ENCODE data around the gene SLC15A4.
"Not testable (repeated sequence)": the region's sequence is repeated elsewhere in the genome, so short reads cannot be mapped to it uniquely, and the experiment has no call there.

SLC15A4 gene

GRCh38 chr12:128823916-128824839, at the start of gene SLC15A4:
Gene SLC15A4, minus strand, starts transcription at chr12:128823958. Its CDS starts 15 bp downstream, at chr12:128823943.
- DNase-seq (ENCODE audit: low read depth in 2 of 2), result peak; percentile 85 to 91

GRCh38 chr12:128872303-128872702, 48.5 kb upstream of the SLC15A4 start:
- no peak for DNase-seq (ENCODE audit: low read depth in 2 of 2)

GRCh38 chr12:128871516-128871892, 47.7 kb upstream of the SLC15A4 start:
- DNase-seq (ENCODE audit: low read depth in 2 of 2), result no peak

- no peak for DNase-seq (ENCODE audit: low read depth in 2 of 2)
These were observed 43.7 kb upstream of the SLC15A4 start for GRCh38 chr12:128867466-128867865.

- DNase-seq (ENCODE audit: low read depth in 2 of 2), result no peak
These were observed 40.9 kb upstream of the SLC15A4 start for GRCh38 chr12:128864516-128865186.

GRCh38 chr12:128863957-128864356, 40.2 kb upstream of the SLC15A4 start:
- DNase-seq (ENCODE audit: low read depth in 2 of 2), result no peak

GRCh38 chr12:128861226-128862016, 37.7 kb upstream of the SLC15A4 start:
- DNase-seq (ENCODE audit: low read depth in 2 of 2), result no peak

GRCh38 chr12:128859311-128859710, 35.6 kb upstream of the SLC15A4 start:
- no peak for DNase-seq (ENCODE audit: low read depth in 2 of 2)

- DNase-seq (ENCODE audit: low read depth in 2 of 2), result no peak
These were observed 33.5 kb upstream of the SLC15A4 start for GRCh38 chr12:128857133-128857763.

GRCh38 chr12:128856791-128857078, 33.0 kb upstream of the SLC15A4 start:
- no peak for DNase-seq (ENCODE audit: low read depth in 2 of 2)

GRCh38 chr12:128856035-128856790, 32.5 kb upstream of the SLC15A4 start:
- no peak for DNase-seq (ENCODE audit: low read depth in 2 of 2)

- no peak for DNase-seq (ENCODE audit: low read depth in 2 of 2)
These were observed 29.9 kb upstream of the SLC15A4 start for GRCh38 chr12:128853600-128854197.

- no peak for DNase-seq (ENCODE audit: low read depth in 2 of 2)
These were observed 29.3 kb upstream of the SLC15A4 start, which contains the start of gene GLT1D1 for GRCh38 chr12:128852885-128853599. Gene GLT1D1, plus strand, starts transcription at chr12:128853478. Its CDS starts 104 bp downstream, at chr12:128853582.

- DNase-seq (ENCODE audit: low read depth in 2 of 2), result no peak
These were observed 28.4 kb upstream of the SLC15A4 start for GRCh38 chr12:128852026-128852698.

- DNase-seq (ENCODE audit: low read depth in 2 of 2), result not testable (repeated sequence)
These were observed 27.7 kb upstream of the SLC15A4 start for GRCh38 chr12:128851429-128851828.

- DNase-seq (ENCODE audit: low read depth in 2 of 2), result no peak
These were observed 26.6 kb upstream of the SLC15A4 start for GRCh38 chr12:128850400-128850799.

- DNase-seq (ENCODE audit: low read depth in 2 of 2), result not testable (repeated sequence)
These were observed 26.0 kb upstream of the SLC15A4 start for GRCh38 chr12:128849806-128850205.

GRCh38 chr12:128848371-128848770, 24.6 kb upstream of the SLC15A4 start:
- no peak for DNase-seq (ENCODE audit: low read depth in 2 of 2)

- DNase-seq (ENCODE audit: low read depth in 2 of 2), result not testable (repeated sequence)
These were observed 22.9 kb upstream of the SLC15A4 start for GRCh38 chr12:128846671-128847070.
